Ishikawa (cell line): Measurements from ENCODE around the gene CARNS1.

Experiments used
- CEBPB ChIP-seq: IDR thresholded peaks from 2 replicates; pipeline ENCODE4 v1.6.1; 2012
- CREB1 ChIP-seq: IDR thresholded peaks from 2 replicates; pipeline ENCODE4 v1.6.1; 2012; ENCODE audit warnings: low read depth
- EGR1 ChIP-seq: IDR thresholded peaks from 2 replicates; pipeline ENCODE4 v1.6.1; 2012
- EP300 ChIP-seq: IDR thresholded peaks from 2 replicates; pipeline ENCODE4 v1.6.1; 2012; ENCODE audit warnings: borderline replicate concordance
- FOXM1 ChIP-seq: IDR thresholded peaks from 2 replicates; pipeline ENCODE4 v1.6.1; 2012; ENCODE audit warnings: low read depth, borderline replicate concordance
- MAX ChIP-seq: IDR thresholded peaks from 2 replicates; pipeline ENCODE4 v1.6.1; 2012
- NFIC ChIP-seq: IDR thresholded peaks from 2 replicates; pipeline ENCODE4 v1.6.1; 2012
- RAD21 ChIP-seq: IDR thresholded peaks from 2 replicates; pipeline ENCODE4 v1.6.1; 2012; ENCODE audit warnings: low read depth
- REST ChIP-seq: IDR thresholded peaks from 2 replicates; pipeline ENCODE4 v1.6.1; 2012; ENCODE audit warnings: low read depth, mild to moderate bottlenecking
- TAF1 ChIP-seq: IDR thresholded peaks from 2 replicates; pipeline ENCODE4 v1.6.1; 2012; ENCODE audit warnings: low read depth, mild to moderate bottlenecking
- TCF12 ChIP-seq: IDR thresholded peaks from 2 replicates; pipeline ENCODE4 v1.6.1; 2012; ENCODE audit warnings: low read depth
- TEAD4 ChIP-seq: IDR thresholded peaks from 2 replicates; pipeline ENCODE4 v1.6.1; 2012
- USF1 ChIP-seq: IDR thresholded peaks from 2 replicates; pipeline ENCODE4 v1.6.1; 2012
- YY1 ChIP-seq: IDR thresholded peaks from 2 replicates; pipeline ENCODE4 v1.6.1; 2012; ENCODE audit warnings: low read depth
- ZBTB7A ChIP-seq: IDR thresholded peaks from 2 replicates; pipeline ENCODE4 v1.6.1; 2012; ENCODE audit warnings: low read depth

CARNS1 gene

GRCh38 chr11:67422891-67423290 lies 7.4 kb downstream of the CARNS1 start:
- TF ChIP-seq EGR1: no peak
- no peak for TF ChIP-seq USF1
- TF ChIP-seq REST: no peak
- no peak for TF ChIP-seq YY1
- TF ChIP-seq RAD21: no peak
- no peak for TF ChIP-seq TAF1
- TF ChIP-seq CEBPB: no peak
- no peak for TF ChIP-seq EP300
- TF ChIP-seq MAX: no peak
- TF ChIP-seq ZBTB7A: no peak
- TF ChIP-seq TCF12: no peak
- TF ChIP-seq CREB1: no peak
- no peak for TF ChIP-seq FOXM1
- TF ChIP-seq NFIC: no peak
- TF ChIP-seq TEAD4: no peak

- no peak for TF ChIP-seq FOXM1
- no peak for TF ChIP-seq YY1
- TF ChIP-seq TCF12: no peak
- TF ChIP-seq RAD21: no peak
- no peak for TF ChIP-seq EGR1
- TF ChIP-seq ZBTB7A: no peak
- TF ChIP-seq EP300: no peak
- no peak for TF ChIP-seq TAF1
- no peak for TF ChIP-seq MAX
- TF ChIP-seq NFIC: no peak
- no peak for TF ChIP-seq TEAD4
- no peak for TF ChIP-seq REST
- TF ChIP-seq CEBPB: no peak
- TF ChIP-seq CREB1: no peak
- no peak for TF ChIP-seq USF1
These were observed 8.0 kb downstream of the CARNS1 start for GRCh38 chr11:67423466-67423865.

- no peak for TF ChIP-seq NFIC
- TF ChIP-seq ZBTB7A: no peak
- no peak for TF ChIP-seq YY1
- no peak for TF ChIP-seq USF1
- no peak for TF ChIP-seq TAF1
These were observed 8.6 kb downstream of the CARNS1 start for GRCh38 chr11:67423891-67424613.

GRCh38 chr11:67428052-67429001 lies 12.8 kb downstream of the CARNS1 start, which contains the start of gene RPS6KB2:
Gene RPS6KB2 (plus strand): TSS chr11:67428494. CDS start chr11:67428546, 52 bp downstream.
- TF ChIP-seq REST (no peak), ZBTB7A (no peak), RAD21 (no peak), EP300 (no peak), TCF12 (peak; percentile 63; the same call in 1 of the 2 replicates), MAX (peak; percentile 66), USF1 (peak; percentile 33; the same call in 1 of the 2 replicates), TEAD4 (0 out of 2 replicates have a peak, but pooled peaks have one; percentile 31), CREB1 (peak; percentile 100), CEBPB (no peak), NFIC (no peak), YY1 (peak; percentile 99), FOXM1 (no peak), EGR1 (0 out of 2 replicates have a peak, but pooled peaks have one; percentile 22), TAF1 (peak; percentile 71)
